Liver (tissue), 9 donors: Measurements from ENCODE around the gene IKZF3. TPM values are rescaled to one million over a fixed set of nuclear protein-coding genes. Genes with fewer than 3 reads are reported as not detected.
"Not testable (repeated sequence)": the region's sequence is repeated elsewhere in the genome, so short reads cannot be mapped to it uniquely, and the experiment has no call there.

Experiments used
- DNase-seq: peaks from one replicate; pipeline ENCODE4 v3.0.0-alpha.2; 2017; ENCODE audit warnings: low spot score
- H3K27ac ChIP-seq, 2 donors: one replicate each; pipeline ENCODE4 v1.7.0; 2013; ENCODE audit warnings: inconsistent platforms in 2 of 2, low read length in 2 of 2, control low read depth in 1 of 2, low read depth in 1 of 2, mild to moderate bottlenecking in 1 of 2
- H3K27me3 ChIP-seq, 4 donors: one replicate each; pipeline versions ENCODE4 v1.6.1 to v1.7.0; 2013; ENCODE audit warnings: low read length in 3 of 4, inconsistent platforms in 1 of 4, mild to moderate bottlenecking in 1 of 4, moderate library complexity in 1 of 4; ENCODE audit not compliant: control insufficient read depth in 4 of 4, insufficient read depth in 4 of 4
- H3K36me3 ChIP-seq, 4 donors: one replicate each; pipeline versions ENCODE4 v1.6.1 to v1.7.0; 2013; ENCODE audit warnings: low read length in 3 of 4, mild to moderate bottlenecking in 3 of 4, low read depth in 1 of 4, moderate library complexity in 1 of 4; ENCODE audit not compliant: control insufficient read depth in 4 of 4, insufficient read depth in 3 of 4
- H3K4me1 ChIP-seq, 4 donors: one replicate each; pipeline versions ENCODE4 v1.6.1 to v1.7.0; 2013; ENCODE audit warnings: low read length in 3 of 4, mild to moderate bottlenecking in 3 of 4, moderate library complexity in 1 of 4; ENCODE audit not compliant: control insufficient read depth in 4 of 4, insufficient read depth in 4 of 4
- H3K4me3 ChIP-seq, 3 donors: one replicate each; pipeline versions ENCODE4 v1.6.1 to v1.7.0; 2013; ENCODE audit warnings: low read length in 3 of 3, control low read depth in 1 of 3, low read depth in 1 of 3, mild to moderate bottlenecking in 1 of 3
- H3K9ac ChIP-seq, 2 donors: one replicate each; pipeline ENCODE4 v1.7.0; 2013; ENCODE audit warnings: low read length in 2 of 2, mild to moderate bottlenecking in 2 of 2, moderate library complexity in 2 of 2, control low read depth in 1 of 2, low read depth in 1 of 2
- H3K9me3 ChIP-seq, 4 donors: one replicate each; pipeline versions ENCODE4 v1.6.1 to v1.7.0; 2013; ENCODE audit warnings: low read length in 3 of 4; ENCODE audit not compliant: control insufficient read depth in 4 of 4
- GABPA ChIP-seq, 2 donors: IDR thresholded peaks in 1 of 2; conservative IDR thresholded peaks in 1 of 2; 2 replicates each; pipeline ENCODE4 v1.6.1; 2016; ENCODE audit warnings: antibody characterized with exemption in 2 of 2, mild to moderate bottlenecking in 1 of 2, moderate library complexity in 1 of 2
- HNF4A ChIP-seq, 2 donors: conservative IDR thresholded peaks; 2 replicates each; pipeline ENCODE4 v1.6.1; 2016; ENCODE audit warnings: antibody characterized with exemption in 2 of 2, mild to moderate bottlenecking in 2 of 2
- HNF4G ChIP-seq: IDR thresholded peaks from 2 replicates; pipeline ENCODE4 v1.6.1; 2016; ENCODE audit warnings: antibody characterized with exemption
- JUND ChIP-seq, 2 donors: IDR thresholded peaks; 2 replicates each; pipeline ENCODE4 v1.6.1; 2016; ENCODE audit warnings: antibody characterized with exemption in 2 of 2
- NR2F2 ChIP-seq: IDR thresholded peaks from 2 replicates; pipeline ENCODE4 v1.6.1; 2016; ENCODE audit warnings: antibody characterized with exemption
- RAD21 ChIP-seq, 2 donors: IDR thresholded peaks; 2 replicates each; pipeline ENCODE4 v1.6.1; 2016; ENCODE audit warnings: antibody characterized with exemption in 2 of 2, mild to moderate bottlenecking in 2 of 2
- RXRA ChIP-seq, 2 donors: IDR thresholded peaks; 2 replicates each; pipeline ENCODE4 v1.6.1; 2017 to 2018; ENCODE audit warnings: antibody characterized with exemption in 2 of 2, mild to moderate bottlenecking in 1 of 2
- SP1 ChIP-seq: IDR thresholded peaks from 2 replicates; pipeline ENCODE4 v1.6.1; 2018; ENCODE audit warnings: antibody characterized with exemption, mild to moderate bottlenecking
- TAF1 ChIP-seq: conservative IDR thresholded peaks from 2 replicates; pipeline ENCODE4 v1.6.1; 2016; ENCODE audit warnings: antibody characterized with exemption, mild to moderate bottlenecking
- YY1 ChIP-seq: IDR thresholded peaks from 2 replicates; pipeline ENCODE4 v1.6.1; 2016; ENCODE audit warnings: antibody characterized with exemption, mild to moderate bottlenecking
- WGBS: extraction: QIAGEN DNeasy Blood & Tissue Kit; methylation state at CpG from one replicate; pipeline ENCODE4 v1.1.7; 2013; 5-methylcytosine and 5-hydroxymethylcytosine counted together
- polyA plus RNA-seq, 2 donors: library from polyadenylated mRNA; stranded (reverse) in 1 of 2; unstranded in 1 of 2; fragments of 200-250 nt in 1 of 2; fragments of >200 nt in 1 of 2; fragmentation: Nextera tagmentation in 1 of 2; extraction: Ambion mirVana in 1 of 2; gene quantifications; one replicate each; pipeline versions ENCODE4 v1.2.1 to v1.2.3, GENCODE V29; 2013 to 2015
- total RNA-seq, 2 donors: library from RNA; depleted of rRNA; stranded (reverse); fragments of >200 nt; gene quantifications; one replicate each; pipeline ENCODE4 v1.2.3, GENCODE V29; 2014
- TF ChIP-seq, protein P1 (sequence below): IDR thresholded peaks from 2 replicates; pipeline ENCODE4 v1.6.1; 2016; ENCODE audit warnings: antibody characterized with exemption
- TF ChIP-seq, protein P2 (sequence below): fragments of 150-350 bp; IDR thresholded peaks from 2 replicates; pipeline ENCODE4 v1.5.1; 2017; ENCODE audit warnings: improper control_type of control experiment, low read depth, low read length; ENCODE audit not compliant: missing input control
- TF ChIP-seq, protein P3 (sequence below): IDR thresholded peaks from 2 replicates; pipeline ENCODE4 v1.6.1; 2016; ENCODE audit warnings: antibody characterized with exemption
- TF ChIP-seq, protein P4 (sequence below): IDR thresholded peaks from 2 replicates; pipeline ENCODE4 v1.6.1; 2016; ENCODE audit warnings: antibody characterized with exemption, mild to moderate bottlenecking
- donor health status: healthy.
- donor health status: healthy.
- donor health status: healthy.
- donor health status: healthy.
- donor health status: healthy.

Gene IKZF3
- total and polyA plus RNA-seq, 4 donors, result 0.32 to 2.3 (median 0.83) TPM

DNA sequence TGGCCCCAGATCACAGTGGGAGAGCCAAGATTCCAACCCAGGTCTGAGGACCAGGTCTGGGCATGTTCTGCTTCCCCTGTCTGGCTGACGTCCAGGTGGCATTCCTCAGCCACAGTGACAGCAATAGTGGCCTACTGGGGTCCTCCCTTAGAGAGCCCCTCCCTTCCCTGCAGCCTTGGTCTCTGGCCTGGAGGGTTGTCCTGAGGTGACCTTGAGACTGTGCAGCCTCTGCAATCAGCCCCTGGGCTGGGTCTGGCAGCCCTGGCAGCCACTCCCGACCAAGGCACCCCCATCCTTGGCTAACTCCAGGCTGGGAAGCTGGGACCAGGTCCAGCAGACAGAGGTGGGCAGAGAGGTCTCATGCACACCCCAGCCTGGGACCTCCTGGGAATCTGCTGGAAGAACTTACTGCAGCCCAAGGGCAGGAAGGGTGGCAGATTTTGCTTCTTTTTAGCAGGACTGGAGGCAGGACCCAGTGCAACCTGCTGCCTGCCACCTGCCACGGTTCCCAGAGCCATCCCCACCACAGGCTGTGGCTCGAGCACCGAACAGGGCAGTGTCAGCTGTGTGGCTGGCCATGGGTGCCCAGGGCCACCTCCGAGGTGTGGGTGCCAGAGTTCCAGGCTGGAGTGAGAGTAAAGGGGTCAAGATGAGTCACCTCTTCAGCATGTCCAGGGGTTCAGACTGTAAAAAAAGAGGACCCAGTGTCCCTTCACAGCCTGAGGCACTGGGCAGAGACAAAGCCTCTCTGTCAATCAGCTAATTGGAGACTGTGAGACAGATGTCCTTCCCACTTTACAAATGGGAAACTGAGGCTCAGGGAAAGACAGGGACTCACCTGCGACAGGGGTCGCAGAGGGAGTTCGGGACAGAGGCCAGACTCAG, 113.7 kb downstream of the IKZF3 start:
- no peaks in the 10 kb centered on the region for H3K27me3 ChIP-seq
- no peak for DNase-seq
- H3K27ac ChIP-seq, result no peak overlapping the region
- H3K36me3 ChIP-seq, result peaks cover 1 to 8% (median 2%) of the 10 kb centered on the region in 4 donors
- no peak overlapping the region for H3K4me3 ChIP-seq
- H3K9me3 ChIP-seq, result no peaks in the 10 kb centered on the region
- 48% methylated on average over 9 of the region's 9 CpGs for whole genome bisulfite sequencing
- peaks cover 2 to 14% (median 4%) of the 10 kb centered on the region in 4 donors for H3K4me1 ChIP-seq
- no peak for TF ChIP-seq GABPA (IDR thresholded peaks at IDR 0.05 in 1 of 2, conservative IDR thresholded peaks at IDR 0.05 in 1 of 2)
- TF ChIP-seq, protein P1, sequence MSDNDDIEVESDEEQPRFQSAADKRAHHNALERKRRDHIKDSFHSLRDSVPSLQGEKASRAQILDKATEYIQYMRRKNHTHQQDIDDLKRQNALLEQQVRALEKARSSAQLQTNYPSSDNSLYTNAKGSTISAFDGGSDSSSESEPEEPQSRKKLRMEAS, result no peak
- TF ChIP-seq, protein P2, sequence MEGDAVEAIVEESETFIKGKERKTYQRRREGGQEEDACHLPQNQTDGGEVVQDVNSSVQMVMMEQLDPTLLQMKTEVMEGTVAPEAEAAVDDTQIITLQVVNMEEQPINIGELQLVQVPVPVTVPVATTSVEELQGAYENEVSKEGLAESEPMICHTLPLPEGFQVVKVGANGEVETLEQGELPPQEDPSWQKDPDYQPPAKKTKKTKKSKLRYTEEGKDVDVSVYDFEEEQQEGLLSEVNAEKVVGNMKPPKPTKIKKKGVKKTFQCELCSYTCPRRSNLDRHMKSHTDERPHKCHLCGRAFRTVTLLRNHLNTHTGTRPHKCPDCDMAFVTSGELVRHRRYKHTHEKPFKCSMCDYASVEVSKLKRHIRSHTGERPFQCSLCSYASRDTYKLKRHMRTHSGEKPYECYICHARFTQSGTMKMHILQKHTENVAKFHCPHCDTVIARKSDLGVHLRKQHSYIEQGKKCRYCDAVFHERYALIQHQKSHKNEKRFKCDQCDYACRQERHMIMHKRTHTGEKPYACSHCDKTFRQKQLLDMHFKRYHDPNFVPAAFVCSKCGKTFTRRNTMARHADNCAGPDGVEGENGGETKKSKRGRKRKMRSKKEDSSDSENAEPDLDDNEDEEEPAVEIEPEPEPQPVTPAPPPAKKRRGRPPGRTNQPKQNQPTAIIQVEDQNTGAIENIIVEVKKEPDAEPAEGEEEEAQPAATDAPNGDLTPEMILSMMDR, result no peak
- TF ChIP-seq JUND (IDR thresholded peaks at IDR 0.05), result no peak
- no peak for TF ChIP-seq NR2F2
- TF ChIP-seq HNF4G, result no peak
- no peak for TF ChIP-seq HNF4A (conservative IDR thresholded peaks at IDR 0.05)
- TF ChIP-seq YY1, result no peak
- no peak for TF ChIP-seq RXRA (IDR thresholded peaks at IDR 0.05)
- TF ChIP-seq, protein P3, sequence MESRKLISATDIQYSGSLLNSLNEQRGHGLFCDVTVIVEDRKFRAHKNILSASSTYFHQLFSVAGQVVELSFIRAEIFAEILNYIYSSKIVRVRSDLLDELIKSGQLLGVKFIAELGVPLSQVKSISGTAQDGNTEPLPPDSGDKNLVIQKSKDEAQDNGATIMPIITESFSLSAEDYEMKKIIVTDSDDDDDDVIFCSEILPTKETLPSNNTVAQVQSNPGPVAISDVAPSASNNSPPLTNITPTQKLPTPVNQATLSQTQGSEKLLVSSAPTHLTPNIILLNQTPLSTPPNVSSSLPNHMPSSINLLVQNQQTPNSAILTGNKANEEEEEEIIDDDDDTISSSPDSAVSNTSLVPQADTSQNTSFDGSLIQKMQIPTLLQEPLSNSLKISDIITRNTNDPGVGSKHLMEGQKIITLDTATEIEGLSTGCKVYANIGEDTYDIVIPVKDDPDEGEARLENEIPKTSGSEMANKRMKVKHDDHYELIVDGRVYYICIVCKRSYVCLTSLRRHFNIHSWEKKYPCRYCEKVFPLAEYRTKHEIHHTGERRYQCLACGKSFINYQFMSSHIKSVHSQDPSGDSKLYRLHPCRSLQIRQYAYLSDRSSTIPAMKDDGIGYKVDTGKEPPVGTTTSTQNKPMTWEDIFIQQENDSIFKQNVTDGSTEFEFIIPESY, result no peak
- TF ChIP-seq RAD21 (IDR thresholded peaks at IDR 0.05), result no peak
- TF ChIP-seq SP1, result no peak
- no peak overlapping the region for H3K9ac ChIP-seq

DNA sequence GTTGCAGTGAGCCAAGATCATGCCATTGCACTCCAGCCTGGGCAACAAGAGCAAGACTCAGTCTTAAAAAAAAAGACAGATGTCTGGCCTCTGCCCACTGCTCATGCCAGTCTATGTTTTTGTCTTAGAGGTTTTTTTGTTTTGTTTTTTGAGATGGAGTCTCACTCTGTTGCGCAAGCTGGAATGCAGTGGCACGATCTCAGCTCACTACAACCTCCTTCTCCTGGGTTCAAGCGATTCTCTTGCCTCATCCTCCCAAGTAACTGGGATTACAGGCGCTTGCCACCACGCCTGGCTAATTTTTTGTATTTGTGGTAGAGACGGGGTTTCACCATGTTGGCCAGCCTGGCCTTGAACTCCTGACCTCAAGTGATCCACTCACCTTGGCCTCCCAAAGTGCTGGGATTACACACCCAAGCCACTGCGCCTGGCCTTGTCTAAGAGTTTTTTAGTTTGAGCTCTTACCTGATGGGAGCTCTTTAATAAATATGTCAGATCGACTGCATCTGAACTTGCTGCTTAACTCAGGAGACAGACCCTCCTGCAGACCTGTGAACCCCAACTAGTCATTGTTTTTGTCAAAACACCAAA, 115.6 kb downstream of the IKZF3 start:
- not testable (repeated sequence) for H3K9ac ChIP-seq, H3K4me1 ChIP-seq, H3K27ac ChIP-seq, DNase-seq, H3K9me3 ChIP-seq, H3K4me3 ChIP-seq, H3K27me3 ChIP-seq
- WGBS, result 90% methylated on average over 8 of the region's 8 CpGs
- H3K36me3 ChIP-seq, result peaks cover 1 to 19% (median 9%) of the 10 kb centered on the region in 4 donors

DNA sequence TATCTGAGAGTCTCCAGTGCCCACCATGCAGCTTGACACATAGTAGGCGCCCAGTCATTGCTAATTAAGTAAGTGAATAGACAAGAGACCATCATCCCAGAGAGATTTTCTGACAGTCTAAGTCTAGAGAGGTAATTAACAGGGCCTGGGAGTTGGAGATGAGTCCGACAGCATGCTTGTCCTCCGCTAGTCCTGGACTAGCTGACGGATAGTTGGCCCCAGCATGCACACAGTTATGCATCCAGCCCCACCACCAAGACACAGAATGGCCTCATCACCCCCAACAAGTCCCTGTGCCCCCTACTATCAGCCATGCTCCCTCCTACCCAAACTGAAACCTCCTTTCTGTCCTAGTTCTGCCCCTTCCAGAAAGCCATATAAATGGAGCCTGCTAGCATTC, 116.4 kb downstream of the IKZF3 start:
- H3K9me3 ChIP-seq, result no peaks in the 10 kb centered on the region
- no peaks in the 10 kb centered on the region for H3K27me3 ChIP-seq
- peaks cover 1 to 27% (median 13%) of the 10 kb centered on the region in 4 donors for H3K36me3 ChIP-seq
- H3K9ac ChIP-seq, result no peak overlapping the region
- H3K4me1 ChIP-seq, result peaks cover 0 to 5% (median 3%) of the 10 kb centered on the region in 4 donors
- no peak overlapping the region for H3K27ac ChIP-seq
- no peak overlapping the region for H3K4me3 ChIP-seq
- no peak for TF ChIP-seq JUND (IDR thresholded peaks at IDR 0.05)
- TF ChIP-seq RXRA (IDR thresholded peaks at IDR 0.05), result no peak
- no peak for TF ChIP-seq SP1
- no peak for TF ChIP-seq TAF1
- TF ChIP-seq, protein P4, sequence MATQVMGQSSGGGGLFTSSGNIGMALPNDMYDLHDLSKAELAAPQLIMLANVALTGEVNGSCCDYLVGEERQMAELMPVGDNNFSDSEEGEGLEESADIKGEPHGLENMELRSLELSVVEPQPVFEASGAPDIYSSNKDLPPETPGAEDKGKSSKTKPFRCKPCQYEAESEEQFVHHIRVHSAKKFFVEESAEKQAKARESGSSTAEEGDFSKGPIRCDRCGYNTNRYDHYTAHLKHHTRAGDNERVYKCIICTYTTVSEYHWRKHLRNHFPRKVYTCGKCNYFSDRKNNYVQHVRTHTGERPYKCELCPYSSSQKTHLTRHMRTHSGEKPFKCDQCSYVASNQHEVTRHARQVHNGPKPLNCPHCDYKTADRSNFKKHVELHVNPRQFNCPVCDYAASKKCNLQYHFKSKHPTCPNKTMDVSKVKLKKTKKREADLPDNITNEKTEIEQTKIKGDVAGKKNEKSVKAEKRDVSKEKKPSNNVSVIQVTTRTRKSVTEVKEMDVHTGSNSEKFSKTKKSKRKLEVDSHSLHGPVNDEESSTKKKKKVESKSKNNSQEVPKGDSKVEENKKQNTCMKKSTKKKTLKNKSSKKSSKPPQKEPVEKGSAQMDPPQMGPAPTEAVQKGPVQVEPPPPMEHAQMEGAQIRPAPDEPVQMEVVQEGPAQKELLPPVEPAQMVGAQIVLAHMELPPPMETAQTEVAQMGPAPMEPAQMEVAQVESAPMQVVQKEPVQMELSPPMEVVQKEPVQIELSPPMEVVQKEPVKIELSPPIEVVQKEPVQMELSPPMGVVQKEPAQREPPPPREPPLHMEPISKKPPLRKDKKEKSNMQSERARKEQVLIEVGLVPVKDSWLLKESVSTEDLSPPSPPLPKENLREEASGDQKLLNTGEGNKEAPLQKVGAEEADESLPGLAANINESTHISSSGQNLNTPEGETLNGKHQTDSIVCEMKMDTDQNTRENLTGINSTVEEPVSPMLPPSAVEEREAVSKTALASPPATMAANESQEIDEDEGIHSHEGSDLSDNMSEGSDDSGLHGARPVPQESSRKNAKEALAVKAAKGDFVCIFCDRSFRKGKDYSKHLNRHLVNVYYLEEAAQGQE, result no peak
- WGBS, result 96% methylated on average over 4 of the region's 4 CpGs
- DNase-seq, result no peak
